ENCODE results near the gene FAM72B. TPM values are rescaled to one million over a fixed set of nuclear protein-coding genes. Genes with fewer than 3 reads are reported as not detected.
"Not testable (repeated sequence)": the region's sequence is repeated elsewhere in the genome, so short reads cannot be mapped to it uniquely, and the experiment has no call there.

The FAM72B gene
- polyA plus RNA-seq, 3 donors, result 0.08 to 0.45 (median 0.30) TPM

- H3K27ac ChIP-seq (ENCODE audit: low read depth, low read length), result not testable (repeated sequence)
- 74 to 97% (median 89%) methylated on average over 2 of the region's 2 CpGs for WGBS, 3 donors
Measured at GRCh38 chr1:121160118-121160517, 24.0 kb downstream of the FAM72B start.

GRCh38 chr1:121157609-121158008 lies 26.5 kb downstream of the FAM72B start:
- 88 to 100% methylated on average over 1 of the region's 2 CpGs; no CpG with 5 or more reads in 1 of the 3 donors for WGBS, 3 donors
- not testable (repeated sequence) for H3K27ac ChIP-seq (ENCODE audit: low read depth, low read length)

GRCh38 chr1:121156958-121157603 lies 27.1 kb downstream of the FAM72B start:
- no CpG with 5 or more reads among the region's 4 CpGs for WGBS, 3 donors
- H3K27ac ChIP-seq (ENCODE audit: low read depth, low read length), result not testable (repeated sequence)

GRCh38 chr1:121155671-121156358 lies 28.3 kb downstream of the FAM72B start:
- H3K27ac ChIP-seq (ENCODE audit: low read depth, low read length), result not testable (repeated sequence)
- WGBS, 3 donors, result 60 to 69% (median 61%) methylated on average over 6 of the region's 6 CpGs

- H3K27ac ChIP-seq (ENCODE audit: low read depth, low read length), result not testable (repeated sequence)
- 75 to 82% (median 79%) methylated on average over 1 of the region's 2 CpGs for WGBS, 3 donors
Measured at GRCh38 chr1:121154811-121155210, 29.3 kb downstream of the FAM72B start.

- H3K27ac ChIP-seq (ENCODE audit: low read depth, low read length), result not testable (repeated sequence)
Measured at GRCh38 chr1:121152788-121153187, 31.4 kb downstream of the FAM72B start.

- not testable (repeated sequence) for H3K27ac ChIP-seq (ENCODE audit: low read depth, low read length)
- WGBS, 3 donors, result 42 to 100% (median 63%) methylated on average over 1 of the region's 1 CpG
Measured at GRCh38 chr1:121151294-121151693, 32.8 kb downstream of the FAM72B start.

- not testable (repeated sequence) for H3K27ac ChIP-seq (ENCODE audit: low read depth, low read length)
- WGBS, 3 donors, result 0% methylated on average over 1 to 2 of the region's 9 CpGs
Measured at GRCh38 chr1:121148489-121149190, 35.5 kb downstream of the FAM72B start.

GRCh38 chr1:121140393-121140792 lies 43.7 kb downstream of the FAM72B start:
- WGBS, 3 donors, result no CpG with 5 or more reads among the region's 6 CpGs
- H3K27ac ChIP-seq (ENCODE audit: low read depth, low read length), result not testable (repeated sequence)

- no CpG with 5 or more reads among the region's 1 CpG for WGBS, 3 donors
Measured at GRCh38 chr1:121131494-121131893, 52.6 kb downstream of the FAM72B start.

GRCh38 chr1:121118480-121118824 lies 65.7 kb downstream of the FAM72B start:
- WGBS, 3 donors, result 1 to 36% (median 2%) methylated on average over 2 to 17 of the region's 20 CpGs
- not testable (repeated sequence) for H3K27ac ChIP-seq (ENCODE audit: low read depth, low read length)

More at GRCh38 chr1:121131494-121131893, 52.6 kb downstream of the FAM72B start:
- H3K27ac ChIP-seq (ENCODE audit: low read depth, low read length), result not testable (repeated sequence)

Other genes starting within 250 kb of the FAM72B start
- gene SRGAP2C, start 635 bp upstream of the FAM72B start, polyA plus RNA-seq, result 1 to 10 TPM; 1.8 to 7.5 (median 2.8) TPM

Measured in adipose tissue (tissue), 3 donors.